Measurements from ENCODE around the gene EARS2.

GRCh38 chr16:23510164-23510914 is 46.8 kb downstream of the EARS2 start, which contains the start of gene GGA2:
- TF ChIP-seq CTCF (IDR thresholded peaks at IDR 0.05; ENCODE audit: low read depth, low read length) (no peak), POLR2A (IDR thresholded peaks at IDR 0.05; ENCODE audit: extremely low read depth, insufficient read length) (peak; percentile 80), MYC (IDR thresholded peaks at IDR 0.05; ENCODE audit: low read depth, low read length) (peak; percentile 51)
